K562 (cell line): ENCODE measurements around the gene SRGAP3. TPM values are rescaled to one million over a fixed set of nuclear protein-coding genes. Genes with fewer than 3 reads are reported as not detected.

Source experiments
- CC2D1A ChIP-seq: fragments of 450-650 bp; IDR thresholded peaks from 2 replicates; pipeline ENCODE4 v1.6.1; 2017; ENCODE audit warnings: mild to moderate bottlenecking
- FOXK1 ChIP-seq: sonication (generic); formaldehyde crosslinking; IDR thresholded peaks from 2 replicates; pipeline ENCODE4 v1.8.0; 2022; ENCODE audit warnings: missing genetic modification reagents, mild to moderate bottlenecking, borderline replicate concordance
- ILF3 ChIP-seq: fragments of 450-650 bp; IDR thresholded peaks from 2 replicates; pipeline ENCODE4 v1.6.1; 2018; ENCODE audit warnings: antibody characterized with exemption, mild to moderate bottlenecking, moderate library complexity, borderline replicate concordance
- NKRF ChIP-seq: fragments of 450-650 bp; IDR thresholded peaks from 2 replicates; pipeline ENCODE4 v1.6.1; 2016; ENCODE audit warnings: borderline replicate concordance
- PHF20 ChIP-seq: fragments of 450-650 bp; IDR thresholded peaks from 2 replicates; pipeline ENCODE4 v1.6.1; 2018; ENCODE audit not compliant: partially characterized antibody
- POLR2A ChIP-seq: fragments of 450-650 bp; conservative IDR thresholded peaks from 2 replicates; pipeline ENCODE4 v1.6.1; 2016
- POLR2AphosphoS2 ChIP-seq: IDR thresholded peaks from 2 replicates; pipeline ENCODE4 v1.6.1; 2012; ENCODE audit warnings: low read length, improper control_type of control experiment
- REST ChIP-seq, 2 experiments: fragments of 450-650 bp; formaldehyde crosslinking in 1 of 2; IDR thresholded peaks; 2 replicates each; pipeline versions ENCODE4 v1.4.0 to v1.6.1; 2014 to 2020; ENCODE audit warnings: mild to moderate bottlenecking in 2 of 2, borderline replicate concordance in 1 of 2, low read depth in 1 of 2
- SLC30A9 ChIP-seq: fragments of 250-450 bp; sonication (Bioruptor Pico); IDR thresholded peaks from 2 replicates; pipeline ENCODE4 v1.8.0; 2022; ENCODE audit warnings: mild to moderate bottlenecking, moderate library complexity
- SMAD1 ChIP-seq: fragments of 150-350 bp; IDR thresholded peaks from 2 replicates; pipeline ENCODE4 v1.6.1; 2014; ENCODE audit warnings: low read length, low read depth; ENCODE audit not compliant: partially characterized antibody
- TBP ChIP-seq: optimal IDR thresholded peaks from 2 replicates; pipeline ENCODE3; 2011; ENCODE audit warnings: low read depth, low read length, improper control_type of control experiment
- TEAD2 ChIP-seq: fragments of 450-650 bp; IDR thresholded peaks from 2 replicates; pipeline ENCODE4 v1.6.1; 2016; ENCODE audit warnings: missing genetic modification characterization, control low read depth, missing compliant biosample characterization
- ZBTB5 ChIP-seq: fragments of 450-650 bp; IDR thresholded peaks from 2 replicates; pipeline ENCODE4 v1.6.1; 2017; ENCODE audit warnings: antibody characterized with exemption
- ZBTB7A ChIP-seq: IDR thresholded peaks from 2 replicates; pipeline ENCODE4 v1.6.1; 2011; ENCODE audit warnings: low read depth, mild to moderate bottlenecking, low read length, moderate library complexity, borderline replicate concordance; ENCODE audit not compliant: control insufficient read depth
- ZKSCAN3 ChIP-seq: fragments of 250-450 bp; sonication (Bioruptor Pico); IDR thresholded peaks from 2 replicates; pipeline ENCODE4 v1.4.0; 2020
- ZSCAN29 ChIP-seq: fragments of 450-650 bp; IDR thresholded peaks from 2 replicates; pipeline ENCODE4 v1.6.1; 2017
- polyA plus RNA-seq, 8 experiments: library from polyadenylated mRNA; depleted of rRNA in 4 of 8; stranded (reverse) in 5 of 8; unstranded in 3 of 8; fragments of >200 nt; fragmentation: Nextera tagmentation in 2 of 8; fragmentation: Illumina TruSeq in 1 of 8; extraction: Ambion mirVana in 2 of 8; extraction: Trizol in 1 of 8; gene quantifications; 2 replicates each; pipeline versions ENCODE4 v1.2.1 to v1.2.3, GENCODE V29; 2011 to 2014; ENCODE audit warnings: inconsistent platforms in 1 of 8, missing spikeins in 1 of 8
- total RNA-seq, 7 experiments: library from RNA; depleted of rRNA in 6 of 7; stranded (reverse); fragments of >200 nt in 6 of 7; fragmentation: Illumina TruSeq in 2 of 7; extraction: Trizol in 2 of 7; gene quantifications; 2 replicates each; pipeline versions ENCODE4 v1.2.1 to v1.2.3, GENCODE V29; 2011 to 2021; ENCODE audit warnings: low replicate concordance in 1 of 7

The SRGAP3 gene
- total and polyA plus RNA-seq, 9 of the 15 experiments (the other 6 are each of a cell fraction or from before 2014, with no cell fraction given) = 0.11 to 0.85 (median 0.35) TPM; not detected in 2

GRCh38 chr3:8963137-8963853, 286.2 kb downstream of the SRGAP3 start, which contains the start of gene RAD18 (continued):
- TF ChIP-seq SMAD1 = no peak
- no peak for TF ChIP-seq POLR2AphosphoS2
- no peak for TF ChIP-seq ZSCAN29
- TF ChIP-seq PHF20 = peak; percentile 95
- no peak for TF ChIP-seq REST (IDR thresholded peaks at IDR 0.05; ENCODE audit: borderline replicate concordance)
- peak; percentile 45; the same call in 1 of the 2 replicates for TF ChIP-seq REST (CRISPR knock-in tag; IDR thresholded peaks at IDR 0.05; ENCODE audit: low read depth)
- TF ChIP-seq CC2D1A = no peak; the same call in 1 of the 2 replicates
- peak; percentile 84 for TF ChIP-seq POLR2A
- no peak for TF ChIP-seq FOXK1 (CRISPR knock-in tag)
- TF ChIP-seq NKRF = peak; percentile 88
- TF ChIP-seq ZBTB7A = no peak
- TF ChIP-seq ZBTB5 = no peak
- TF ChIP-seq SLC30A9 (CRISPR knock-in tag) = no peak
- TF ChIP-seq TBP = peak; percentile 60
- no peak for TF ChIP-seq TEAD2
- no peak for TF ChIP-seq ZKSCAN3
- no peak for TF ChIP-seq ILF3
